ENCODE data around the gene COPS7A.
A peak's percentile ranks its signal among the peaks of the same experiment; 100 is the strongest.

COPS7A gene

DNA sequence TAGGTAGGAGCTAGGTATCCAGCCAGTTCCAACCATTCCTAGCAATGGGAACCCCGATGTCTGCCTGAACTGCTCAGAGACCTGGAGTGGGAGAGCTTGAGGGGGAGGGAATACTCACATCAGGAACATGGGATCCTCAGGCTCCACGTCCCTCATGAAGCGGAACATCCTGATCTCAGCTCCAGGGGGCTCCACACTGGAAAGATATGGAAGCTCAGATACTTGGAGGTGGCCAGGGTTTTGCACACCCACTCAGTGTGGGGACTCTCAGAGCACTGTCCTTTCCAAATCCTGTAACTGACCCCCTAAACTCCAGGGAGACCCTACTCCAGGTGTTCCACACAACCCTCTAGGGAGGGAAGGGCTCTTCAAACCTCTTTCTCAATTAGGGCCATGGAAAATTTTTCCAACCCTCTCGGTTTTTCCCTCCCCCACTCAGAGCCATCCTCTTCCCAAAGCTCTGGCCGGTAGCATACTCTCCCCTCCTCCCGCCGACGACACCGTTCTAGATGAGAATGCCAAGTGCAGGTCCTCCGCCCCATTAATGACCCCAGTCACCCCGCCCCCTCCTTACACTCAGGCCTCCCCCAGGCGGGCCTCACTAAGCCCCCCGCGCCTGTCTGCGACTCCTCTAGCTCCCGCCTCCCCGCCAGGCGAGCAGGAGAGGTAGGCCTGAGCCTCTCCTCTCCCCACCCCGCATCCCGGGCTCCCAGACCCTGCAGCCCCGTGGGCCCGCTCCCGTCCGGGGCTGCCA, 28.5 kb downstream of the COPS7A start:
- peak; percentile 85 for DNase-seq

DNA sequence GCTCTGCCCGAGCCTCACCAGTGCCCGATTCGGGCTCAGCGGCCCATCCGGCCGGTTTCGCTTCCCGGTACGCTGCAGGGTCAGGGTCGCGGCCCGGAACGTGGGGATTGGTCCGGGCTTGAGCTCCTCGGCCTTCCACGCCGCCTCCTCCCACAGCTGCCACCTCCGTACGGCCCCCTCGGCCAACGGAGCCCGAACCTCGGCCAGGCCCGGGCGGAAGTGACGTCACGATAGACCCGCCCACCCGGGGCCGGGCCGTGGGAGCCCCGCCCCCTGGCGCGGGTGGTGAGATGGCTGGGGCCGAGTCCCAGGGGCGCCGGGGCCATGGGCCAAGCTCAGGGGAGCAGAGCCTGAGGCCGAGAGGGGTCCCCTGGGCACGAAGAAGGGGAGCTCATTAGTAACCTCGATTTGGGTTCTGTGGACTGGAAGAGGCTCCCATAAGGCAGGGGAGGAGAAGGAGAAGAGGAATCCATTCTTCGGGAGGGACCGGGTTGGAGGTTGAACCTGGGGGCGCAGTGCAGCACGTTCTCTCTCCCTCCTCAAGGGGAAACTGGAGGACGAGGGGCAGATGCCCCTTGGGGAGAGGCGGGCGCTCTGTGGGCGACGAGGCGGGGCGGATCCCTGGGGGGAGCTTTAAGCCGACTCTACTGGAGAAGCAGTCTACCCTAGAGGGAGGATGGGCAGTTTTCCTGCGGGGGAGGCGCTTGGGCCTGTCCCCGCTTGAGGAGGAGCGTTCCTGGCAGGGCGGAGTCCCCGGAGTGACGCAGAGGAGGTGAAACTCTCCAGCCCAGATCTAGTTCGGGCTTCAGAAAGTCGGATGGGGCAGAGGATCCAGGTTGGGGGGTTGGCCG, 29.3 kb downstream of the COPS7A start, which contains the start of gene MLF2:
MLF2 (minus strand) TSS at position 221 of the 851 bp plus-strand sequence. CDS start 807 bp downstream, outside the sequence.
- peak; percentile 99 for DNase-seq

DNA sequence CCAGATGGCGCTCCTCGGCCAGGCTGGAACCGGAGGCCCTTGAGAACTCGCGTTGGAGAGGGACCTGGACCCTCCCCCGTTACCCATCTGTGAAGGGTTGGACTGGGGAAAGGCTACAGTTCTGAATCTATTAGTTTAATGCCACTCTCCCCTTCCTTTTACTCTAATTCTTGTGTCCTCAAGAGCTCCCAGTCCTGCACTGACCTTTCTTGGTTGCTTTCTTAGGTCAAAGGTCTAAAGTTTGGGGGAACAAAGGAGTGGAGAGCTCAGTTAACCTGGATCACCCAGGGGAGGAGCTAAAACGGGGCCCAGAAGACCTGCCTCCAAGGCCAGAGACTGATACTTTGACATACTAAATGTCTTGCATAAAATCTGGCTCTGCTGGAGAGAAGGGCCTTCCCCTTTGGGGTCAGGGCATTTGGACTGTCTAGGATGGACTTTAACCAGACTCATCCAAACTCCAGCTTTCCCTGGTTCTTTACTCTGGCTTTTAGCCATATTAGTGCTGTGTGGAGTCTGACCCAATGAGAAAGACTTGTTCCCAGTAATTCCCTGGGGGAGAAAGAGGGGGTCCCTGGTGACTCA, 30.0 kb downstream of the COPS7A start:
- no peak for DNase-seq

DNA sequence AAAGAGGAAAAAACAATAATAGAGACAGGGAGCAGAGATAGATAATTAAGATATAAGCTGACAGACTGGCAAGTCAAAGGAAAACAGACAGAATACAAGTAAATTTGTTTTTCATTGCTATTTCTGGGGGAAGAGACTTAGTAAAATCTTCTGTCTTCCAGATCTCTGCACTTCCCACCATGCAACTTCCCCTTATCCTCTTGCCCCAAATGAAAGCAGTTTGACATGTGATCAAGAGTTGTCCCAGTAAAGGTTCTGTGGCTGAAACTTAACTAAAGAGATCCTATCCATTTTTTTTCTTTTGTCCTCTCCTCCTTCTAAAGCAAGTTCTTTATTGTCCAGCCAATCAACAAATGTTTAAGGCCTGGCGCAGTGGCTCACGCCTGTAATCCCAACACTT, 30.6 kb downstream of the COPS7A start:
- no peak for DNase-seq

GRCh38 chr12:6757028-6757690, 33.3 kb downstream of the COPS7A start:
- no peak for DNase-seq

DNA sequence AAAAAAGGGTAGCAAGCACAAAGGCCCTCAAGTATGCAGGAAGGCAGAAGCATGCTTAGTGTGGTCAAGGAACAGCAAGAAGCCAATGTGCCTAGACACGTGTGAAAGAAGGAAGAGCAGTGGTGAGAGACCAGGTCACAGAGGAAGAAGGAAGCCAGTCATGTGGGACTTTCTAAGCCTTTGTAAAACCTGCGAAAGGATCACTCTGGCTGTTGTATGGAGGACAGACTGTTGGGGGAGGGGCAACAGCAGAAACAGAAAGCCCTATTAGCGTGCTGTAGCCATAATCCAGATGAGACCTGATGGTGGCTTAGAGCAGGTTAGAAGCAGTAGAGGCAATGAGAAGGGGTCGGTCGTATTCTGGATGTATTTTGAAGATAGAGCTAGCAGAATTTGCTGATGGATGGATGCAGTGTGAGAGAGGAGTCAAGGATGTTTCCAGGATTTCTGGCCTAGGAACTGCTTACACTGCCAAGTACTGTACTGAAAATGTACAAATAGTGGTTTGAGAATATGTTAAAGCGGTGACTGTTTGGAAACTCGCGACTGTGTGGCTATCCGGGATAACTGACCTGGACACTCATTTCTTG, 34.8 kb downstream of the COPS7A start:
- peak; percentile 99 for DNase-seq

DNA sequence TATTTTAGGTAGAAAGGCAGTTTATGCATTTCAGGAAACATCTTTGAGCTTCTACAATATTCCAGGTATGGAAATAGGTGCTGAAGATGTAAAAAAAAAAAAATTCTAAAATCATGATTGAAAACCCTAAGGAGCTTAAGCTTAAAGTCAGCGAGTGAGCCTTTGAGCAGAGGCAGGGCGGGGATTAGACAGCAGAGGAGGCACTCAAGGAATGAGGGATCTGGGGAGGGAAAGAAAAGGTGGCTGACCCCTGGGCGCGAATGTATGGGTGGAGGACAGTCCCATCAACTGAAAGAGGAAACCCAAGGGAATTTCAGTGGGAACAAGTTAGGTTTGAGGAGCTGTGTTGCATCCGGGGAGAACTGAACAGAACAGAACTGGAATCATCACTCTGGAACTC, 35.9 kb downstream of the COPS7A start:
- DNase-seq, result peak; percentile 91

GRCh38 chr12:6763380-6763779, 39.5 kb downstream of the COPS7A start:
- DNase-seq, result no peak

DNA sequence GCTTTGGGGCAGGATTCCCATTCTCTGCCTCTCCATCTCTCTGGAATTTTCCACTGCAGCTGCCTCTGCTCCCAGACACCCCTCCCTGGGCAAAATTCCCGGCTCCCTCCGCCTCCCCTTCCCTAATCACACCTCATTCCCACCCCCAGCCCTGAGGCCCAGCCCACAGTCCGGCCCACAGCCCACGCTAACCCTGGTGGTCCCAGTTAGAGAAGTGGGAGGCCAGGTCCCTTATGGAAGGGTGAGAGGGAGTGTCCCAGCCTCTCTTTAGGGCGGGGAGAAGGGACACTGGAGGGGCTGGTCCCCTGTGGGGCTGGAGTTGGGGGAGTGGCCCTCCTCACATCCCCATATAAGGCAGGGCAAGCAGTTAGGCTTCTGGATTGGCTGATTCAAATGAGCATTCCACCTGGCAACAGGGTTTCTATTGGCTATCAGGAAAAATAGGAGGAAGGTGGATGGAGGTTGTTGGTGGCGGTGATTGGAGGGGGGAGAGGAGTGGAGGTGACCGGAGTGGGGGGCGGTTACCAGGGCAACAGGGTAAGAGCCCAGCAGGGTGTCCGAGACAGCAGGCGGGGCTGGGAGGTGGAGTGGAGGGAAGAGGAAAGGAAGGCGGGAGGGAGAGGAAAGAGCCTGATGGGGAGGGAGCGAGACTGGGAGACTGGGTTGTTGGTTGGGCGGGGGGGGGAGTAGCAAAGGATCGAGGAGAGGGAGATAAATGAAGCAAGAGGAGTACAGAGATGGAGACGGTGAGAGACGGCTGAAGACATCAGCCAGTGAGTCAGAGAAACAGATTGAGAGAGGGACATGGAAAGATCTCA, 40.4 kb downstream of the COPS7A start:
- peak; percentile 100 for DNase-seq

DNA sequence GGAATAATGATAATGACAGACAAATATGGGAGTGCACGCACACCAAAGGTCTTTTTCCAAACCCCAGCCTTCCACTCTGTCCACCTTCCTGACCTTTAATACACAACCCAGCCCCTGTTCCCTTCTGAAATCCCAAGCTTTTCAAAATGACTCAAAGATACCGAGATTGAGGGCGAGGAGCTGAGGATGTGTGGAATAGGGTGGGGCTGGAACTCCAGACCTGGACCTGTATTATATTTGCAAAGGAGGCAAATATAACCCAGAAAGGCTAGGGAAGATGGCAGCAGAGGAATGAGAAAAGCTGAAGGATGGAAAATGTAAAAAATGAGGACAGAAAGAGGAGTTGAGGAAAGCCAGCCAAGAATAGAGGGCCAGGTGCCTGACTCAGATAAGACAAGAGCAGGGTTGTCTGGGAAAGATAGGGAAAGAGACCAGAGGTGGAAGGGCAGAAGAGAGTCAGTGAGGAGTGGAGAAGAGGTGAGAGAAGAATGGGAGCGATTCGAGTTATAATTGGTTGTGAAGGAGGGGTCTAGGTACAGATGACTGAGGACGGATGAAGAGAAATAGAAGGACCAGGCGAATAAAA, 41.3 kb downstream of the COPS7A start:
- no peak for DNase-seq

DNA sequence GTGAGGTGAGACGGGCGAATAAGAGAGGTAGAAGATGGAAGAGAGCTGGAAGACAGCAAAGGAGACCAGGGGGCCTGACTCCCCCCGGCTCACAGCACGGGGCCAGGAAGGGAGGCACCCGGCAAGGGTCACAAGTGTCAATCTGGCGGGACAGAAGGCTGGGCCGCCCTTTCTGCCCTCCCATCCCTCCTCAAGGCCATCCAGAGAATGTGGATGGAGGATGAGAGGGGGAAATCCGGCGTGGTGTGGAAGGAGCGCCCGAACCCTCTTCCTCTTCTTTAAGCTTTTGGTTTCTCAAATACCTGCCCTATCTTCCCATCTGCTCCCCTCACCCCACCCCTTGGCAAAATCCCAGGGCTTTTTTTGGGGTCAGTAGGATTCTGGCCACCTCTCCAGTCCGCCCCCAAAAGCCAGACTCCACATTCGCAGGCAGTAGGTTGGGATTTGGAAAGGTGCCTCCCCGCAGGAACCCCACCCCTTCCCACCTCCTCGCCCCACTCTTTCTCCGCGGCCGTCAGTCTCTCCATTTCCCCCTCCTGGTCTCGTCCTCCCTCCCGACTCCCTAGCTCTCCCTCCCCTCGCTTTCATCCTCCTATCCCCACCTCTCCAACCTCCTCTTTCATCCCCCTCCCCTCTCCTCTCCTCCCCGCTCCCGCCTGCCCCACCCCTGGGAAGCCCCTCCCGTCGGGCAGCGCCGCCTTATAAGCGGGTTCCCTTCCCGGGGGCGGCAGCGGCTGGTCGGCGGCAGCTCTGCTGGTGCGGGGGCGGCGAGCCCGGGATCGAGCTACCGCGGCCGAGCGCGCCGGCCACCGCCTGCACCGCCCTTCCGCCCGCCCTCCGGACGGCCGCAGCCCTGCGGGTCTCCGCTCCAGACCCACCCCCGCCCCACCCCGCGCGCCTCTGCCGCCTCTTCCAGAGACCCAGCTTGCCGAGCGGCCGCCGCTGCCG, 42.1 kb downstream of the COPS7A start, which contains the start of gene PTMS:
PTMS (plus strand) TSS at position 730 of the 948 bp plus-strand sequence. CDS start 343 bp downstream, outside the sequence.
- peak; percentile 99 for DNase-seq

DNA sequence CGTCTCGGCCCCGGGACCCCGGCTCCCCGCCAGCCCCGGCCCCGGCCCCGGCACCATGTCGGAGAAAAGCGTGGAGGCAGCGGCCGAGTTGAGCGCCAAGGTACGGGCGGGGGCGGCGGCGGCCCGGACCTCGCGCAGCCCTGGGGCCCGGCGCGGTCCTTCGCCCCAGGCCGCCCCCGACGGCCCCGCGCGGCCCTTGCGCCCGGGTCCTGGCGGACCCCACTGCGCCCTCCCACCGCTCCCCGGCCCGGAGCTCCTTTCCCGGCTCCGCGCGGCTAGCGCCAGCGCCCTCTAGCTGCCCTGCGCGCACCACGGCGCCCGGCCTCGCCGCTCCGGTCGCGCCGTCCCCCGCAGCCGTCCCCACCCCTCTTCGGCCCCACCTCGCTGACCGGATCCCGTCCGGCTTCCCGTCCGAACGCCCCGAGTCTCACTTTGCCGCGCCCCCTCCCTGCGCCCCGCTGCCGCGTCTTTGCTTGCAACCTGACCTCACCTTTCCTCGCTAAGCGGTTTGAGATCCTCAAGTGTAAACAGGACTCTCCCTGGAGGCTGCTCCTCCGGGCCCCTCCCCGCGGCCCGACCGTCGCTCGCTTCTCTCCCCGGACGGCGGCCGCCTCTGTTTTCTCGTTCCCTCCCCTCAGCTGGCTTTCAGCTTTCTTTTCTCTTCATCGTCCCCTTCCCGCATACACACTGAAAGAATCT, 43.0 kb downstream of the COPS7A start:
- peak; percentile 80 for DNase-seq

- DNase-seq, result peak; percentile 83
Observed at GRCh38 chr12:6767353-6768319, 43.8 kb downstream of the COPS7A start.

- peak; percentile 90 for DNase-seq
Observed at GRCh38 chr12:6768437-6768914, 44.6 kb downstream of the COPS7A start.

GRCh38 chr12:6768990-6769389, 45.1 kb downstream of the COPS7A start:
- DNase-seq, result peak; percentile 98

DNA sequence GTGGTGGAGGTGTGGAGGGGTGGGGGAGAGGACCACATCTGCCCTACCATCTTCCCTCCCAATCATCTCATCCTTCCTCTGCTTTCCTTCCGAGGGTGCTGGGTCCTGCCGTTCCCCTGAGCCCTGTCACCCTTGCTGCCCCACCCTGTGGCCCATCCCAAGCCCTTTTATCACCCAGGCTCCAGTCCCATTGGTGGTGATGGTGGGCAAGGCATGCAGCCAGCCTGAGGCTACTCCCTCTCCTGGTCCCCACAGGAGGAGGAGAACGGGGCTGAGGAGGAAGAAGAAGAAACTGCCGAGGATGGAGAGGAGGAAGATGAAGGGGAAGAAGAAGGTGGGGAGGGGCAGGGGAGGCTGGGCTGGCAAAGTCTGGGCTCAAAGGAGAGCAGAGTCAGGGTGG, 45.8 kb downstream of the COPS7A start:
- no peak for DNase-seq

DNA sequence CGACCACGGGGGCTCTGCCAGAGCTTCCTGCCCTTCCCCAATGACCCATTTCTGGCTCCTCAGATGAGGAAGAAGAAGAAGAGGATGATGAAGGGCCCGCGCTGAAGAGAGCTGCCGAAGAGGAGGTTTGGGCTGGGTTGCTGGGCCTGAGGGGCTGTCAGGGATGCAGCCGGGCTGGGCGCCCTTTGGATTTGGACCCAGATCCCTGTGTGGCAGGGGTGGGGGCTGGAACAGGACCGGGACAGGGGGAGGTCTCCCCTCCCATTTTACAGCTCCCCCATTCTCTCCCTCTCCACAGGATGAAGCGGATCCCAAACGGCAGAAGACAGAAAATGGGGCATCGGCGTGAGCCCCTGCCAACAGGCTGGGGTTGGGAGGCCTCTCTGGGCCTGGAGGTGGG, 46.2 kb downstream of the COPS7A start:
- no peak for DNase-seq

DNA sequence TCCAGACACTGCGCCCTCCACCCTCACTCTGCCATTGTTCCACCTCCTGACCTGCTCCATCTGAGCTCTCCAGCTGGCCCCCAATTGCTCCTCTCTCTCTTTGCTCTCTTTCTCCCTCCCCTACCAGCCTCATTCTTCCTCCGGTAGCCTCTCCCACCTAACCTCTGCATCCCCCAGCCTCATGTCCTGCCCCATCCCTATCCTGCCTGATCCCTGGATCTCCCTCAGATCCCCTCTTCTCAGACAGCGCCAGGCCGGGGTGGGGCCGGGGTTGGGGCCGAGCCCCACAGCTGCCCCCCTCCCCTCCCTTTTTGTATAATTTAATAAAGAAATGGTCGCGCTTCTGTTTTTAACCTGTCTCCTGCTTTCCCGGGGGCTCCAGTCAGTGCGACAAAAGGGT, 46.8 kb downstream of the COPS7A start:
- no peak for DNase-seq

All from NCI-H82 (cell line).